Esophagus muscularis mucosa (tissue), 3 donors: ENCODE data around the gene IGHMBP2.

Experiments
- EP300 ChIP-seq: sonication (generic); formaldehyde crosslinking; IDR thresholded peaks from one replicate; pipeline ENCODE4 v1.6.1; 2017; ENCODE audit warnings: antibody characterized with exemption
- POLR2A ChIP-seq: fragments of 450-650 bp; IDR thresholded peaks from one replicate; pipeline ENCODE4 v1.6.1; 2017; ENCODE audit warnings: antibody characterized with exemption, moderate library complexity, mild to moderate bottlenecking, low read depth
- POLR2AphosphoS5 ChIP-seq, 2 donors: sonication (generic); formaldehyde crosslinking; IDR thresholded peaks; one replicate each; pipeline ENCODE4 v1.6.1; 2017; ENCODE audit warnings: antibody characterized with exemption in 2 of 2

DNA sequence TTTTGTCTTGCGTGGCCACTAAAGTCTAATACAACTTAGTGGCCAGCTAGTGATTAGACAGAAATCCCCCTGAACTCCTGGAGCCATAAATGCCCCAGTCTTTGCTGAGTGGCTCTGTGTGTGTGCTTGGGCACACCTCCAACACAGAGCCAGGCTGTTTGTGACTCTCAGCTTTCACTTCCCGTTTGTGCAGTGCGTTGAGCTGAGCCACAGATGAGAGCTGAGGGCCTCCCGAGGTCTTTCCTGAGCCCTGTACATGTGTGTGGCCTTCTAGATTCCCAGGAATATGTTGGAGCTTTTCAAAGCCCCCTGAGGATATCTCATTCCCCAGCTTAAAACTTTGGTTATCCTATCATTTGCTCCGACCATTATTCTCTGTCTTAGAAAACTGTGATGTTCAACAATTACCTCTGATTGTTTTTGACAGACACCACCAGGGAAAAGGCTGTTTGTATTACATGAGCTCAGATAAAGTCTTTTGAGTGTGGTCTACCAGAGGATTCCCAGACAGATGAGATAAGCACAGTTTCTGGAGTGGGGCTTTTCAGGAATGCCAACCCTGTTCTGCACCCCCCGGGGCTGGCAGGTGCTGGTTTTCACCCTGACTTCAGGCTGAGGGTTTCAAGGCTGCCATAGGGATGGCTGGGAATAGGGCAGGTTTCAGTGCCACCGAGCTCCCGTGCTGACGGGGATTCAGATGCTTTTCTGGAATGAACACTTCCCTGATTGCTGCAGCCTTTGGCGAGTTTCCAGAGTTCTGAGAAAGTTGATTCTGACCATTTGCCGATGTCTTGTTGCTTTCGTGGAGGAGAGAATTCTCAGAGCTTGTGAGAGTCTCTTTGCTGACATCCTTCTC is 23.8 kb downstream of the IGHMBP2 start:
- TF ChIP-seq POLR2A (no peak), EP300 (no peak), POLR2AphosphoS5 (IDR thresholded peaks at IDR 0.05) (no peak)
